ENCODE data around the gene CACNA2D2.
A peak's percentile ranks its signal among the peaks of the same experiment; 100 is the strongest.
"Not testable (repeated sequence)": the region's sequence is repeated elsewhere in the genome, so short reads cannot be mapped to it uniquely, and the experiment has no call there.

Gene CACNA2D2

GRCh38 chr3:50518436-50518835 lies 15.0 kb upstream of the CACNA2D2 start:
- Mint-ChIP-seq H3K4me3 (no peak overlapping the region), H3K27me3 (peaks cover 4% of the 10 kb centered on the region), H3K27ac (no peak overlapping the region)

GRCh38 chr3:50517721-50518206 lies 14.3 kb upstream of the CACNA2D2 start:
- H3K4me1 Mint-ChIP-seq = peaks cover 6% of the 10 kb centered on the region
- no peaks in the 10 kb centered on the region for H3K9me3 Mint-ChIP-seq
- no peak overlapping the region for H3K4me3 Mint-ChIP-seq
- DNase-seq (no peak), ATAC-seq (no peak)
- no peaks in the 10 kb centered on the region for H3K36me3 Mint-ChIP-seq (ENCODE audit: low read depth)
- H3K27ac Mint-ChIP-seq = no peak overlapping the region
- peaks cover 4% of the 10 kb centered on the region for H3K27me3 Mint-ChIP-seq

More at GRCh38 chr3:50518436-50518835, 15.0 kb upstream of the CACNA2D2 start:
- Mint-ChIP-seq H3K36me3 (ENCODE audit: low read depth) (no peaks in the 10 kb centered on the region), H3K9me3 (no peaks in the 10 kb centered on the region), H3K4me1 (peaks cover 6% of the 10 kb centered on the region)
- ATAC-seq (no peak), DNase-seq (no peak)

GRCh38 chr3:50516440-50516871 lies 13.0 kb upstream of the CACNA2D2 start:
- H3K36me3 Mint-ChIP-seq (ENCODE audit: low read depth) = no peaks in the 10 kb centered on the region
- H3K9me3 Mint-ChIP-seq = no peaks in the 10 kb centered on the region
- DNase-seq (no peak), ATAC-seq (no peak)
- peaks cover 4% of the 10 kb centered on the region for H3K27me3 Mint-ChIP-seq
- H3K4me1 Mint-ChIP-seq = peaks cover 6% of the 10 kb centered on the region
- no peak overlapping the region for H3K4me3 Mint-ChIP-seq
- no peak overlapping the region for H3K27ac Mint-ChIP-seq

DNA sequence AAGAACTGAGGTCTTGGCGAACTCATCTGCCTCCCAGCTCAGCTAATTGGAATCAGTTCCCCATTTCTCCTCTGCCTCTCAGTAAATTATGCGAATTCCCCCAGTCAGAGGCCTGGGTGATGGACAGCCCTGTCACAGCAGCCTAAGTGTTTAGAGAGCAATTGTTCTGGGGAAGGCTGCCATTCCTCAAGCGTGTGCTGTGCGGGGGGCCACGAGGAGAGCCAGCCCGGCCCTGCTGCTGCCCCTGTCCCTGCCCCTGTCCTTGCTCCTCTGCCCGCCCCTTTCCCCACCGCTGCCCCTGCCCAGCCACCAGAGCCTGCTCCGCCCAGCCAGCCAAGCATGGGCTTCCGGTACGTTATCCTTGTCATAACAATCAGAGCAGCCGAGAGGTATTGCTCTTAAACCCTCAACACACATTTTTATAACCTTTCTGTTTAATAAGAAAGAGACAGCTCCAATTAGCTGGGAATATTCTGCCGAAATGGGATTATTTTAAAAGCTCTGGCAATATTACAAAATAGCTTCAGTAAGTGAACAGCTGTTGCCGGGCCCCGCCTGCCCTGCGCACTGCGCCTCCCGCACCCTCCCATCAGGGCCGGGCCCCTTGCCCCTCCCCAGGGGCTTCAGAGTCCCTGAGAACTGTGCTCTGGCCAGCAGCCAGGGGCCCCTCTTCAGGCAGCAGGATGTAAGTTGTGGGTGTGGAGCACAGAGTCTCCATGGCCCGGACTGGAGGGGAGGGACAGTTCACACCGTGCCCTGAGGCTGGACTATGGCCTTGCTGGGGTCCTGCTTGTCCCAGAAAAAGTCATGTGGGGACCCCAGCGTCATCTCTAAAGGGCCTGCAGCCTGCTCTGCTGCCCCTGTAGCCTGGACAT lies 12.4 kb upstream of the CACNA2D2 start:
- Mint-ChIP-seq H3K4me1 (peaks cover 6% of the 10 kb centered on the region), H3K36me3 (ENCODE audit: low read depth) (no peaks in the 10 kb centered on the region), H3K9me3 (no peaks in the 10 kb centered on the region), H3K27me3 (peaks cover 4% of the 10 kb centered on the region), H3K4me3 (no peak overlapping the region), H3K27ac (no peak overlapping the region)
- ATAC-seq = peak; percentile 15
- DNase-seq = peak; percentile 23

DNA sequence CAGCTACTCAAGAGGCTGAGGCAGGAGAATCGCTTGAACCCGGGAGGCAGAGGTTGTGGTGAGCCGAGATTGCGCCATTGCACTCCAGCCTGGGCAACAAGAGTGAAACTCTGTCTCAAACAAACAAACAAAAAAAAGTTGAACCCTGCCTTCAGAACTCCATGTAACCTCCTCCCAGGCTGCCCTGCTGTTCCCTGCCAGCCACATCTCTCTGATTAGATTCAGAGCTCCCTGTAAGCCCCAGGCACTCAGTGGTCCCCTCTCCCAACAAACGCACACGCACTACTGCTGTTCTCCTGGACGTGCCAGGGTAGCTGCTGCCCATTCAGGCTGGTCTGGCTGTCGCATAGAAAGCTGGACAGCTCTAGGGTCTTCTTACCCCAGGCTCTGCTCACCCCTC lies 9.5 kb upstream of the CACNA2D2 start:
- not testable (repeated sequence) for H3K4me3 Mint-ChIP-seq; ATAC-seq; H3K36me3 Mint-ChIP-seq (ENCODE audit: low read depth); H3K27ac Mint-ChIP-seq; H3K27me3 Mint-ChIP-seq; H3K4me1 Mint-ChIP-seq; DNase-seq; H3K9me3 Mint-ChIP-seq

DNA sequence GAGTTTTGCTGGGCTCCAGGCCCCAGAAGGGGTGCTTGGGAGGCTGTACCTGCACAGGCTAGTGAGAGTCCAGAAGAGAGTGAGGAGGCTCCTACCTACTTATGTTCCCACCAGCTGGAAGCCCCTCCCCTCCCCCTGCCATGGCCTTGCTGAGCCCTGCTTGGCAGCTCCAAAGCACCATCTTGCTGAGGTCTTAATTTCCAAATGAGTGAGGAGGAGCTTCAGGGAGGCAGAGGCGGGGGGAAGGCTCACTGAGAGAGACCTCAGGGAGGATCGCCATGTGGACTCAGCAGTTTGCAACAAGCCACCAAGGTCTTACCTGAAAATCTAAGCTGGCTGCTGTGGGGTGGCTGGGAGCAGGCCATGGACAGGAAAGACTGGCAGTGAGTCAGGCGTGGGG lies 8.7 kb upstream of the CACNA2D2 start:
- ATAC-seq (no peak), DNase-seq (no peak)
- Mint-ChIP-seq H3K4me3 (no peak overlapping the region), H3K27me3 (no peaks in the 10 kb centered on the region), H3K9me3 (no peaks in the 10 kb centered on the region), H3K4me1 (peaks cover 6% of the 10 kb centered on the region), H3K36me3 (ENCODE audit: low read depth) (no peaks in the 10 kb centered on the region), H3K27ac (no peak overlapping the region)

DNA sequence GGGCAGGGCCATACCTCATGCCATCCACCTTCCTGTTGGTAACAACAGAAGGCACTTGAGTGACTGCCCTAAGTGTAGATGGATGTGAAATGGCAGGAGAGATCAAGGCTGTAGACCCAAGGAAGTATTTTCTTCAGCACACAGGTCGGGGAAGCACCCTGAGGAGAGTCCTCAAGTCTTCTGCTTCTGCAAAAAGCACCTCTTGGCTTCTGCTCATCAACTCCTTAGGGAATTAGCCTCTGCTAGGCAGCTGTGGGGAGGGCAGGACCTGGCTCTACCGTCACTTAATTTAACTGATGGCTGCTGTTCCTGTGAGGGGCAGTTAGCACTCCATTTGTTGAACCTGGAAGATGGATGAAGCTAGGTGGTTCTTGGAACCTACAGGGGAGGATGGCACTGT lies 6.9 kb upstream of the CACNA2D2 start:
- H3K27ac Mint-ChIP-seq = no peak overlapping the region
- H3K4me1 Mint-ChIP-seq = no peaks in the 10 kb centered on the region
- no peaks in the 10 kb centered on the region for H3K27me3 Mint-ChIP-seq
- no peak overlapping the region for H3K4me3 Mint-ChIP-seq
- H3K9me3 Mint-ChIP-seq = no peaks in the 10 kb centered on the region
- ATAC-seq (no peak), DNase-seq (no peak)
- no peaks in the 10 kb centered on the region for H3K36me3 Mint-ChIP-seq (ENCODE audit: low read depth)

GRCh38 chr3:50509715-50510114 lies 6.3 kb upstream of the CACNA2D2 start:
- no peak for ATAC-seq
- no peak for DNase-seq
- Mint-ChIP-seq H3K27me3 (no peaks in the 10 kb centered on the region), H3K4me3 (no peak overlapping the region), H3K36me3 (ENCODE audit: low read depth) (no peaks in the 10 kb centered on the region), H3K27ac (no peak overlapping the region), H3K9me3 (no peaks in the 10 kb centered on the region), H3K4me1 (no peaks in the 10 kb centered on the region)

- H3K9me3 Mint-ChIP-seq = no peaks in the 10 kb centered on the region
- ATAC-seq (no peak), DNase-seq (no peak)
- H3K27ac Mint-ChIP-seq = no peak overlapping the region
- no peaks in the 10 kb centered on the region for H3K4me1 Mint-ChIP-seq
- H3K27me3 Mint-ChIP-seq = no peaks in the 10 kb centered on the region
- no peak overlapping the region for H3K4me3 Mint-ChIP-seq
- H3K36me3 Mint-ChIP-seq (ENCODE audit: low read depth) = no peaks in the 10 kb centered on the region
Measured at GRCh38 chr3:50508821-50509220, 5.4 kb upstream of the CACNA2D2 start.

GRCh38 chr3:50506169-50506568 lies 2.7 kb upstream of the CACNA2D2 start:
- Mint-ChIP-seq H3K9me3 (no peaks in the 10 kb centered on the region), H3K27me3 (peaks cover 14% of the 10 kb centered on the region), H3K36me3 (ENCODE audit: low read depth) (no peaks in the 10 kb centered on the region), H3K4me3 (no peak overlapping the region), H3K27ac (no peak overlapping the region), H3K4me1 (peaks cover 4% of the 10 kb centered on the region)
- DNase-seq = no peak
- ATAC-seq = no peak

DNA sequence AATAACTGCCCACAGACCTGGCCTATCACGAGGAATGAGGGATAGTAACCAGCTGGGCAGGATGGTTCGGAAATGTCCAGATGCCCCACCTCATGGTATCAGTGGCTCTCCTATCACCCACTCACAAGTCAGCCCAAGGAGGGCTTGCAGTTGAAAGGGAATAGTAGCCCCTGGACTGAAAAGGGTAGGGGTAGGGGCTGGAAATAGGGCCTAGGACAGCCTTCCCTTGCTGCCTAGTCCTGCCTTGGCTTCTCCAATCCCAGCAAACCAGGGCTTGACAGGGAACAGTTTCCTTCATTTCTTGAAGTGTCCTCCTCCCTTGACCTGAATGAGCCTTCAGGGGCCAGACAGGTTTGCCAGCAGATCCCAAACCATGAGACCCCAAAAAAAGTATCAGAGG lies 1.2 kb upstream of the CACNA2D2 start:
- H3K27me3 Mint-ChIP-seq = peaks cover 19% of the 10 kb centered on the region
- no peak overlapping the region for H3K27ac Mint-ChIP-seq
- H3K36me3 Mint-ChIP-seq (ENCODE audit: low read depth) = no peaks in the 10 kb centered on the region
- DNase-seq = no peak
- peak overlapping the region; percentile 26 for H3K4me3 Mint-ChIP-seq
- H3K9me3 Mint-ChIP-seq = no peaks in the 10 kb centered on the region
- peaks cover 4% of the 10 kb centered on the region for H3K4me1 Mint-ChIP-seq
- no peak for ATAC-seq

DNA sequence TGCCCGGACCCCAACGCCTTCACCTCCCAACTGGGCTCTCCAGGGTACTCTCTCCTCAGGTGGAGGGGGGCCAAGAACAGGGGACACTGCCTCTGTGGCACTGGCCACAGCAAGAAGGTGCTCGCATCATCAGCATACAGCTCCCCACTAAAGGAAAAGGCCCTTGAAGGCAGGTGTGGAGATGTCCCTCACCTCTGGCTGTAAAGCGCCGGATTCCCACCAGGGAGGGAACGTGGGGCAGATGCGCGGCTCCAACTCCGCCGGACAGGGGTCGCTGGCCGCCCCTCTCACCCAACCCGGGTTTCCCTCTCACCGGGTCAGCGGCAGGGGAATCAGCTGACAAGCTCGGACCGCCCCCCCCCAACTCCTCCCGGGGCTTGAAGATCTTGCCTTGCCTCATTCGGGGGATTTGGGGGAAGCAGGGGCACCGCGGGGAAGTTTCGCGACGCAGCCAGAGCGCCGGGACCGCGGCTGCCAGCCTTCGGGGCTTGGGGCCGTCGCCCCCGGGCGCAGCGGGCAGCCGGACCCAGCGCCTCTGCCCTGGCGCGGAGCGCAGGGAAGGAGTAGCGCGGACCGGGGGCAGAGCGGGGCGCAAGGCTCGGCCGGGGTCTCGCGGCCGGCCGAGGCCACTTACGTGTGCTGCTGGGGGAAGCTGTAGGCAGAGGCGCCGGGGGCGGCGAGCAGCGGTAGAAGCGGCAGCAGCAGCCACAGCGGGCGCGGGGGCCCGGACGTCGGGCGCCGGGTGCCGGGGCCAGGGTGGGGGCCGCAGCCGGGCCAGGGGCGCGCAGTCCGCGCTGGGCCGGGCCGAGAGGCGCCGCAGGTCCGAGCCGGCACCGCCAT lies 630 bp downstream of the CACNA2D2 start:
- H3K4me1 Mint-ChIP-seq = peaks cover 4% of the 10 kb centered on the region
- H3K27ac Mint-ChIP-seq = no peak overlapping the region
- peak; percentile 10 for DNase-seq
- H3K9me3 Mint-ChIP-seq = no peaks in the 10 kb centered on the region
- peaks cover 19% of the 10 kb centered on the region for H3K27me3 Mint-ChIP-seq
- H3K4me3 Mint-ChIP-seq = peak overlapping the region; percentile 34
- ATAC-seq = no peak
- H3K36me3 Mint-ChIP-seq (ENCODE audit: low read depth) = no peaks in the 10 kb centered on the region

DNA sequence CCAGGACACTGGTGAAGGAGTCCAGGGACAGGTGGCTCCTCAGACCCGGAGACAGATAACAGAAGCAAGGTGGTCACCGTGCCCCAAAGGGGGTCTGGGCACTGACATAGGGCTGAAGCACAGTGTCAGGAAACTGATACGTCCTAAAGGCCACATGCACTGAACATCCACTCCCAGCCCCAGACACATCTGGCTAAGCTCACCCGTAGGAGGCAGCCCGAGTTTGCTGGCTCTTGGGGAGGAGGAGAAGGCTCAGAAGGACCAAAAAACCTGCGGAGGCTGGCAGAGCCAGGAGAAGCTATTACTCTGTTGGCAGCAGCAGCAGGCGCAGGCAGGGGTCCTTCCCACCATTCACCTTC lies 1.2 kb downstream of the CACNA2D2 start:
- Mint-ChIP-seq H3K9me3 (no peaks in the 10 kb centered on the region), H3K36me3 (ENCODE audit: low read depth) (no peaks in the 10 kb centered on the region), H3K27me3 (peaks cover 19% of the 10 kb centered on the region), H3K4me3 (peak overlapping the region; percentile 34), H3K27ac (no peak overlapping the region), H3K4me1 (peaks cover 4% of the 10 kb centered on the region)
- ATAC-seq = no peak
- no peak for DNase-seq

DNA sequence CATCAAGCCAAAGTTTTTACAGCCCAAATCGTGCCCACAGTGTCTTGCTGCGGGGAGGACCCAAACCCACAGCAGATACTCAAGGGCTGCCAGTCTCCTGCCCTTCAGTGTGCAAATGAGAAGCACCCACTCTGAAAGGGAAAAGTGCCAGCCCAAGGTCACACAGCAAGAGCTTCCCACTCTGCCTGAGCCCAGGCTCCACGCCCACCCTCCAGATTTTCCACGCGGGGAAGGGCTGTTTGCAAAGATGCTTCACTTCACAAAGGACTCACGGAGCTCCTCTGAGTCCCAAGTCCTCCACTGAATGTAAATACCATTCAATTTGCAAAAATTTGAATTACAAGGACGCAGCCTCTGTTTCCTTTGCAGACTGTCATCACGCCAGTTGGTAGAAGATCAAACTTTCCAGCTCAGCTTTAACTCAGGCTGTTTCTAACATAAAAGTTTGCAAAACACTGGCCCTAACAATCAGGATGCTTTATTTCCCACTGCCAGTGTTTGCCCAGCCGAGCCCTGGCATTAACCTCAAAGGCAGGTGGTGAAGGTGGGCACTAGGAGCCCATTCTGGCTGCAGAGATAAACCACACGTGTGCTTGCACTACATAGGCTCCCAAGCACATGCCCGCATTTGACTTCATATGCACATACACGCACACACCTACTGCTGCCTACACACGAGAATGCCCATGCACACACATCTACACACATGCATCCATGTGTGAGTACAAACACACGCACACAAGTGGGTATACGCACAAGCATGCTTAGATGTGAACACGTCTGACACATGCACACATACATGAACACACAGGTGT lies 7.6 kb downstream of the CACNA2D2 start:
- no peak overlapping the region for H3K4me3 Mint-ChIP-seq
- ATAC-seq = no peak
- H3K36me3 Mint-ChIP-seq (ENCODE audit: low read depth) = no peaks in the 10 kb centered on the region
- H3K27ac Mint-ChIP-seq = no peak overlapping the region
- no peaks in the 10 kb centered on the region for H3K9me3 Mint-ChIP-seq
- H3K4me1 Mint-ChIP-seq = peaks cover 10% of the 10 kb centered on the region
- DNase-seq = no peak
- peaks cover 4% of the 10 kb centered on the region for H3K27me3 Mint-ChIP-seq
